DOHH2 (cell line): ENCODE data around the gene CCHCR1.
A peak's percentile ranks its signal among the peaks of the same experiment; 100 is the strongest.
"Not testable (repeated sequence)": the region's sequence is repeated elsewhere in the genome, so short reads cannot be mapped to it uniquely, and the experiment has no call there.

ENCODE experiments used
- H3F3A ChIP-seq: fragments of 200-600 bp; sonication (generic), shearing (Covaris generic); 2 replicates; pipeline ENCODE4 v1.6.0; 2016; ENCODE audit warnings: antibody characterized with exemption, mild to moderate bottlenecking; ENCODE audit not compliant: control insufficient read depth, insufficient read depth
- H3K27ac ChIP-seq: fragments of 200-600 bp; sonication (generic); 2 replicates; pipeline ENCODE4 v1.5.1; 2014; ENCODE audit warnings: low read depth, mild to moderate bottlenecking, low read length, moderate library complexity
- H3K27me3 ChIP-seq: fragments of 200-600 bp; sonication (generic); 2 replicates; pipeline ENCODE4 v1.6.1; 2014; ENCODE audit warnings: mild to moderate bottlenecking, low read length, mixed read lengths; ENCODE audit not compliant: control insufficient read depth
- H3K36me3 ChIP-seq: fragments of 200-600 bp; sonication (generic); 2 replicates; pipeline ENCODE4 v1.6.1; 2014; ENCODE audit warnings: mild to moderate bottlenecking, low read length, moderate library complexity, mixed read lengths; ENCODE audit not compliant: control insufficient read depth
- H3K4me1 ChIP-seq: fragments of 200-600 bp; sonication (generic); 2 replicates; pipeline ENCODE4 v1.6.1; 2014; ENCODE audit warnings: mild to moderate bottlenecking, low read length, mixed read lengths; ENCODE audit not compliant: control insufficient read depth
- H3K4me2 ChIP-seq: fragments of 200-600 bp; sonication (generic); 2 replicates; pipeline ENCODE4 v1.6.0; 2014; ENCODE audit warnings: mild to moderate bottlenecking, low read length, moderate library complexity
- H3K4me3 ChIP-seq: fragments of 200-600 bp; sonication (generic); 2 replicates; pipeline ENCODE4 v1.5.1; 2014; ENCODE audit warnings: mild to moderate bottlenecking, low read length, mixed read lengths
- H3K79me2 ChIP-seq: fragments of 200-600 bp; sonication (generic); 2 replicates; pipeline ENCODE4 v1.6.1; 2014; ENCODE audit warnings: mild to moderate bottlenecking, low read length, mixed read lengths; ENCODE audit not compliant: control insufficient read depth
- H3K9me2 ChIP-seq: fragments of 200-600 bp; sonication (generic); replicated peaks from 2 replicates; pipeline ENCODE4 v1.6.1; 2014; ENCODE audit warnings: mild to moderate bottlenecking, low read length, mixed read lengths; ENCODE audit not compliant: control insufficient read depth
- H3K9me3 ChIP-seq: fragments of 200-600 bp; sonication (generic); 2 replicates; pipeline ENCODE4 v1.6.1; 2014; ENCODE audit warnings: antibody characterized with exemption, low read length, mixed read lengths; ENCODE audit not compliant: control insufficient read depth, insufficient read depth
- H4K20me1 ChIP-seq: fragments of 200-600 bp; sonication (generic); 2 replicates; pipeline ENCODE4 v1.6.0; 2014; ENCODE audit warnings: low read depth, mild to moderate bottlenecking, antibody characterized with exemption, low read length, moderate library complexity; ENCODE audit not compliant: control insufficient read depth, insufficient read depth
- EZH2phosphoT487 ChIP-seq: fragments of 200-600 bp; sonication (generic); IDR thresholded peaks from 2 replicates; pipeline ENCODE4 v1.6.1; 2017; ENCODE audit warnings: borderline replicate concordance, mild to moderate bottlenecking, antibody characterized with exemption, low read length, moderate library complexity, mixed read lengths
- TF ChIP-seq, protein P1 (sequence below): fragments of 200-600 bp; sonication (generic); IDR thresholded peaks from one replicate; pipeline ENCODE4 v1.5.1; 2014; ENCODE audit warnings: antibody characterized with exemption, mild to moderate bottlenecking, low read depth, low read length; ENCODE audit not compliant: poor library complexity, severe bottlenecking

CCHCR1 gene

GRCh38 chr6:31168606-31169005 is 11.0 kb upstream of the CCHCR1 start:
- TF ChIP-seq, protein P1, sequence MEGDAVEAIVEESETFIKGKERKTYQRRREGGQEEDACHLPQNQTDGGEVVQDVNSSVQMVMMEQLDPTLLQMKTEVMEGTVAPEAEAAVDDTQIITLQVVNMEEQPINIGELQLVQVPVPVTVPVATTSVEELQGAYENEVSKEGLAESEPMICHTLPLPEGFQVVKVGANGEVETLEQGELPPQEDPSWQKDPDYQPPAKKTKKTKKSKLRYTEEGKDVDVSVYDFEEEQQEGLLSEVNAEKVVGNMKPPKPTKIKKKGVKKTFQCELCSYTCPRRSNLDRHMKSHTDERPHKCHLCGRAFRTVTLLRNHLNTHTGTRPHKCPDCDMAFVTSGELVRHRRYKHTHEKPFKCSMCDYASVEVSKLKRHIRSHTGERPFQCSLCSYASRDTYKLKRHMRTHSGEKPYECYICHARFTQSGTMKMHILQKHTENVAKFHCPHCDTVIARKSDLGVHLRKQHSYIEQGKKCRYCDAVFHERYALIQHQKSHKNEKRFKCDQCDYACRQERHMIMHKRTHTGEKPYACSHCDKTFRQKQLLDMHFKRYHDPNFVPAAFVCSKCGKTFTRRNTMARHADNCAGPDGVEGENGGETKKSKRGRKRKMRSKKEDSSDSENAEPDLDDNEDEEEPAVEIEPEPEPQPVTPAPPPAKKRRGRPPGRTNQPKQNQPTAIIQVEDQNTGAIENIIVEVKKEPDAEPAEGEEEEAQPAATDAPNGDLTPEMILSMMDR = no peak
- no peak for TF ChIP-seq EZH2phosphoT487
- Histone ChIP-seq H3K9me2 (no peaks in the 10 kb centered on the region), H3K27me3 (no peaks in the 10 kb centered on the region), H4K20me1 (0 out of 2 replicates have a peak, but pooled peaks cover 3% of the 10 kb centered on the region), H3K36me3 (peaks cover 6% of the 10 kb centered on the region), H3K9me3 (no peaks in the 10 kb centered on the region), H3K4me3 (no peak overlapping the region), H3K27ac (no peak overlapping the region), H3K4me1 (peaks cover 14% of the 10 kb centered on the region), H3K4me2 (no peak overlapping the region), H3F3A (no peaks in the 10 kb centered on the region), H3K79me2 (no peaks in the 10 kb centered on the region)

GRCh38 chr6:31165986-31166385 is 8.4 kb upstream of the CCHCR1 start:
- H3K4me2 ChIP-seq = no peak overlapping the region
- no peaks in the 10 kb centered on the region for H3K9me2 ChIP-seq
- H3K27me3 ChIP-seq = no peaks in the 10 kb centered on the region
- peaks cover 24% of the 10 kb centered on the region for H3K4me1 ChIP-seq
- H3K79me2 ChIP-seq = peaks cover 15% of the 10 kb centered on the region
- no peak for TF ChIP-seq EZH2phosphoT487
- TF ChIP-seq, protein P1 = no peak
- H3K9me3 ChIP-seq = no peaks in the 10 kb centered on the region
- H3K4me3 ChIP-seq = no peak overlapping the region
- no peak overlapping the region for H3K27ac ChIP-seq
- H4K20me1 ChIP-seq = 0 out of 2 replicates have a peak, but pooled peaks cover 5% of the 10 kb centered on the region
- H3F3A ChIP-seq = no peaks in the 10 kb centered on the region
- H3K36me3 ChIP-seq = peaks cover 32% of the 10 kb centered on the region

GRCh38 chr6:31165064-31165832 is 7.6 kb upstream of the CCHCR1 start:
- not testable (repeated sequence) for H3K9me3 ChIP-seq, H3F3A ChIP-seq, H3K9me2 ChIP-seq, H4K20me1 ChIP-seq, H3K4me3 ChIP-seq, H3K27me3 ChIP-seq, H3K27ac ChIP-seq
- H3K4me1 ChIP-seq = peaks cover 28% of the 10 kb centered on the region
- H3K4me2 ChIP-seq = peak overlapping the region; percentile 31
- H3K79me2 ChIP-seq = peaks cover 19% of the 10 kb centered on the region
- peaks cover 36% of the 10 kb centered on the region for H3K36me3 ChIP-seq

DNA sequence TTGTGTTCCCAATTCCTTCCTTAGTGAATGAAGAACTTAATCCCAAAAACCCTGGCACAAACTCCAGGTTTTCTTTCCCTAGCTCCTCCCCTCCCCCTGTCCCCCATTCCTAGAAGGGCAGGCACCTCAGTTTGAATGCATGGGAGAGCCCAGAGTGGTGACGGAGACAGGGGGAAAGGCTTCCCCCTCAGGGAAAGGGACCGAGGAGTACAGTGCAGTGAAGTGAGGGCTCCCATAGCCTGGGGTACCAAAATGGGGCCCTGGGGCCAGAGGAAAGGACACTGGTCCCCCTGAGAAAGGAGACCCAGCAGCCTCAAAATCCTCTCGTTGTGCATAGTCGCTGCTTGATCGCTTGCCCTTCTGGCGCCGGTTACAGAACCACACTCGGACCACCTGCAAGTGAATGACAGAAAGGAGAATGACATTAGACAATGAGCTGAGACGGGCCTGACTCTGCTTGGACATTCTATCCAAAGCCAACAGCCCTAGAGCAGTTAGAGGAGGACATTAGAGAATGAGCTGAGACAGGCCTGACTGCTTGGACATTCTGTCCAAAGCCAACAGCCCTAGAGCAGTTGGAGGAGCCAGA is 7.0 kb upstream of the CCHCR1 start:
- not testable (repeated sequence) for H3K9me2 ChIP-seq, H3F3A ChIP-seq, H3K9me3 ChIP-seq, H3K27ac ChIP-seq, H4K20me1 ChIP-seq, H3K27me3 ChIP-seq, H3K4me3 ChIP-seq
- Histone ChIP-seq H3K79me2 (peaks cover 25% of the 10 kb centered on the region), H3K4me1 (peaks cover 35% of the 10 kb centered on the region), H3K4me2 (peak overlapping the region; percentile 31), H3K36me3 (peaks cover 43% of the 10 kb centered on the region)
